Hepatic stellate cell (primary cell): Measurements from ENCODE around the gene PIGS.

Experiments used
- DNase-seq: peaks from one replicate; pipeline ENCODE4 v3.0.0; 2011; ENCODE audit warnings: low spot score

Gene PIGS

GRCh38 chr17:28506763-28507487 lies 64.4 kb downstream of the PIGS start:
- DNase-seq = no peak

GRCh38 chr17:28505986-28506665 lies 65.2 kb downstream of the PIGS start, which contains the start of gene FOXN1:
Gene FOXN1 (plus strand): TSS chr17:28506348. CDS start chr17:28523970, 17,622 bp downstream.
- DNase-seq = no peak

- DNase-seq = no peak
Observed at GRCh38 chr17:28503420-28503819, 67.9 kb downstream of the PIGS start.
